ENCODE results near the gene PGA4. TPM values are rescaled to one million over a fixed set of nuclear protein-coding genes. Genes with fewer than 3 reads are reported as not detected.
"Not testable (repeated sequence)": the region's sequence is repeated elsewhere in the genome, so short reads cannot be mapped to it uniquely, and the experiment has no call there.

Gene PGA4
- total RNA-seq, 1 experiment from 2014 or later: not detected

DNA sequence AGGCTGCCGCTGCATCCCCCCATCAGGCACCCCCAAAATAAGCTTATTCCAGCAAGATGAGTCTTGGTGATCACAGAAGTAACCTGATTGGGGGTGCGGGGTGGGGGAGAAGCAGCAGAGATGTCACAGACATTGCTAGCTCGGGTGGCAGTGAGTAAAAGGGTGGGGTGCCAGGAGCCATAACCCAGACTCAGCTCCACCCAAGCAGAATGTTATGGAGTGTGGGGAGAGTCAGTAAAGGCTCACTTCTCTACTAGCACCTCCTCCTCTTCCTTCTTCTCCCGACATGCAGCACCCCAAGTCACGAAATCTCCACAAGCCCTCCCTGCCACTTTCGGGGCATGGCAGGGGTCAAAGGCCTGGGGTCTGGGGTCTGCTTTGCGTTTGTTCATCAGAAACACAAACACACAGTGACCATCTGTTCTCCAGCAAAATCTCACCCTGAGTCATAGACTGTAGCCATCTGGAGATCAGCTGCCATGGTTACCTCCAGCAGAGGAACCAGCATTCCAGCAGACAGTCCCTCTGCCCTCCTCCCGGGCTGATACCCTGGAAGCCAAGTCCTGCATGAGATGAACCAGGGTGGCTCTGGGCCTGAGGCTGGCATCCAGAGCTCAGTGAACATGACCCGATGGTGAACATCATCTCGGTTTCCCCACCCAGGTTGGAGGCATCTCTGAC, 4.5 kb downstream of the PGA4 start:
- H3K4me3 ChIP-seq (ENCODE audit: low read depth, low read length, poor library complexity, severe bottlenecking); H3K9me3 ChIP-seq (ENCODE audit: low read depth, low read length, poor library complexity, severe bottlenecking); H3K27ac ChIP-seq (ENCODE audit: low read depth, low read length, poor library complexity, severe bottlenecking); H3K4me1 ChIP-seq (ENCODE audit: insufficient read depth, low read length, poor library complexity, severe bottlenecking); CTCF ChIA-PET; H3K27me3 ChIP-seq (replicated peaks; ENCODE audit: insufficient read depth, low read depth, low read length, poor library complexity); intact Hi-C loops (cut with micrococcal nuclease; ENCODE audit: unreplicated experiment); DNase-seq (ENCODE audit: low spot score); BruUV-seq (replicated peaks); H3K36me3 ChIP-seq (ENCODE audit: insufficient read depth, low read length, poor library complexity, severe bottlenecking); POLR2A ChIA-PET (ENCODE audit: low non-redundant PET): not testable (repeated sequence)

DNA sequence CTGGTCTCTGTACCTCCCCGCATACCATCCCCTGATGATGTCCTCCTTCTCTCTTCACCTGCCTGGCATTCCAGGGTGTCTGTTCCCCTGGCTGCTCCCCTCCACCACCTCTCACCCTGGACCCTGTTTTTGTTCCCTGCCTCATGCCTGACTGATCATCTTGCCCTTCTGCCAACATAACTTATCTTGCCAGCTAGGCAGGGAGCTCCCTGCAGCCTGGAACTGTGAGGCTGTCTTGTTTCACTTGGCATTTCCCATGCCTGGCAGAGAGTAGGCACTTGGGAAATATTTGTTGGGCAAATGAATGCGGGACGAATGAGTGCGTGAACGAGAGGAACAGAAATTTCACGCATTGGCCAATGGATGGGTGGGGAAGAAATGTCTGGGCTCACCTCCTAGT, 7.3 kb downstream of the PGA4 start:
- CTCF ChIA-PET; H3K4me3 ChIP-seq (ENCODE audit: low read depth, low read length, poor library complexity, severe bottlenecking); H3K9me3 ChIP-seq (ENCODE audit: low read depth, low read length, poor library complexity, severe bottlenecking); intact Hi-C loops (cut with micrococcal nuclease; ENCODE audit: unreplicated experiment); H3K4me1 ChIP-seq (ENCODE audit: insufficient read depth, low read length, poor library complexity, severe bottlenecking); H3K36me3 ChIP-seq (ENCODE audit: insufficient read depth, low read length, poor library complexity, severe bottlenecking); H3K27ac ChIP-seq (ENCODE audit: low read depth, low read length, poor library complexity, severe bottlenecking); DNase-seq (ENCODE audit: low spot score); BruUV-seq (replicated peaks); H3K27me3 ChIP-seq (replicated peaks; ENCODE audit: insufficient read depth, low read depth, low read length, poor library complexity); POLR2A ChIA-PET (ENCODE audit: low non-redundant PET): not testable (repeated sequence)

DNA sequence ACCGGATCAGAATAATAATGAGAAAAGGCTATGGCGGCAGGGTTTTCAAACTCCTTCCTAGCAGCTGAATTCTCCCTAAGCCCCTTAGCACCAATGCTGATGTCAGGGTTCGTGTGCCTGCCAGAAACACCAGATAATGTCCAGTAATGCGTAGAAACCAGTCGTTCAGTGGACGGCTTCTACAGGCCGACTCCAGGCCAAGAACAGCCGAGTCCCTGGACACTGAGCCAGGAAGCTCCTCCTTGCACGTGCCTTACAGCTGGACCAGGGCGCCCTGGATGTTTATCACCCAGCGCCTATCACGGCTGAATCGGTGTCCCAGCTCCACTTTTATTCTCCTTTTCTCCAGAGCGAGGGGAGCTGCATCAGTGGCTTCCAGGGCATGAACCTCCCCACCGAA, 8.9 kb downstream of the PGA4 start:
- H3K9me3 ChIP-seq (ENCODE audit: low read depth, low read length, poor library complexity, severe bottlenecking); H3K4me3 ChIP-seq (ENCODE audit: low read depth, low read length, poor library complexity, severe bottlenecking); POLR2A ChIA-PET (ENCODE audit: low non-redundant PET); DNase-seq (ENCODE audit: low spot score); BruUV-seq (replicated peaks); H3K27me3 ChIP-seq (replicated peaks; ENCODE audit: insufficient read depth, low read depth, low read length, poor library complexity); H3K36me3 ChIP-seq (ENCODE audit: insufficient read depth, low read length, poor library complexity, severe bottlenecking); CTCF ChIA-PET; H3K27ac ChIP-seq (ENCODE audit: low read depth, low read length, poor library complexity, severe bottlenecking); intact Hi-C loops (cut with micrococcal nuclease; ENCODE audit: unreplicated experiment); H3K4me1 ChIP-seq (ENCODE audit: insufficient read depth, low read length, poor library complexity, severe bottlenecking): not testable (repeated sequence)

- H3K4me3 ChIP-seq (ENCODE audit: low read depth, low read length, poor library complexity, severe bottlenecking); BruUV-seq (replicated peaks); POLR2A ChIA-PET (ENCODE audit: low non-redundant PET); H3K27me3 ChIP-seq (replicated peaks; ENCODE audit: insufficient read depth, low read depth, low read length, poor library complexity); H3K27ac ChIP-seq (ENCODE audit: low read depth, low read length, poor library complexity, severe bottlenecking); DNase-seq (ENCODE audit: low spot score); H3K36me3 ChIP-seq (ENCODE audit: insufficient read depth, low read length, poor library complexity, severe bottlenecking); intact Hi-C loops (cut with micrococcal nuclease; ENCODE audit: unreplicated experiment); H3K4me1 ChIP-seq (ENCODE audit: insufficient read depth, low read length, poor library complexity, severe bottlenecking); CTCF ChIA-PET; H3K9me3 ChIP-seq (ENCODE audit: low read depth, low read length, poor library complexity, severe bottlenecking): not testable (repeated sequence)
Measured at GRCh38 chr11:61231585-61231984, 9.4 kb downstream of the PGA4 start.

GRCh38 chr11:61232548-61233145, 10.5 kb downstream of the PGA4 start:
- BruUV-seq (replicated peaks); H3K4me3 ChIP-seq (ENCODE audit: low read depth, low read length, poor library complexity, severe bottlenecking); CTCF ChIA-PET; H3K27me3 ChIP-seq (replicated peaks; ENCODE audit: insufficient read depth, low read depth, low read length, poor library complexity); H3K36me3 ChIP-seq (ENCODE audit: insufficient read depth, low read length, poor library complexity, severe bottlenecking); DNase-seq (ENCODE audit: low spot score); H3K9me3 ChIP-seq (ENCODE audit: low read depth, low read length, poor library complexity, severe bottlenecking); H3K4me1 ChIP-seq (ENCODE audit: insufficient read depth, low read length, poor library complexity, severe bottlenecking); intact Hi-C loops (cut with micrococcal nuclease; ENCODE audit: unreplicated experiment); H3K27ac ChIP-seq (ENCODE audit: low read depth, low read length, poor library complexity, severe bottlenecking); POLR2A ChIA-PET (ENCODE audit: low non-redundant PET): not testable (repeated sequence)

GRCh38 chr11:61237130-61237529, 15.0 kb downstream of the PGA4 start:
- H3K4me1 ChIP-seq (ENCODE audit: insufficient read depth, low read length, poor library complexity, severe bottlenecking); H3K27ac ChIP-seq (ENCODE audit: low read depth, low read length, poor library complexity, severe bottlenecking); H3K9me3 ChIP-seq (ENCODE audit: low read depth, low read length, poor library complexity, severe bottlenecking); POLR2A ChIA-PET (ENCODE audit: low non-redundant PET); DNase-seq (ENCODE audit: low spot score); H3K4me3 ChIP-seq (ENCODE audit: low read depth, low read length, poor library complexity, severe bottlenecking); CTCF ChIA-PET; H3K36me3 ChIP-seq (ENCODE audit: insufficient read depth, low read length, poor library complexity, severe bottlenecking); H3K27me3 ChIP-seq (replicated peaks; ENCODE audit: insufficient read depth, low read depth, low read length, poor library complexity); intact Hi-C loops (cut with micrococcal nuclease; ENCODE audit: unreplicated experiment); BruUV-seq (replicated peaks): not testable (repeated sequence)

DNA sequence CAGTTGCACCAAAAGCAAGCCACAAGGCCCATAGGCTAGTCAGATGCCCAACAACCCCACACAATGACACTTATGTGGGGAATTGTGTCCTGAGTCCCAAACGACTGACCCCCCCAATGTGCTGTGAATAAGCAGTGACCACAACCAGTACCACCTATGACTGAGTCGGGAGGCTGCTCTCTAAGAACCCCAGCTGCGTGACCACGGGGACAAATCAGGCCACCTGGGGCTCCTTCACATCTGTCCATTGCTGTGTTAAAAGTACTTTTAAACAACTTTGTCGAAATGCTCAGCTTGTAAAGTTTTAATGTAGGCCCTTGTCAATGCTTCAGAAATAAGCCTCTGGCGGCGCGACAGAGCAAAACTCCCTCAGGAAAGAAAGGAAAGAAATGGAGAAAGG, 18.1 kb downstream of the PGA4 start:
- H3K9me3 ChIP-seq (ENCODE audit: low read depth, low read length, poor library complexity, severe bottlenecking); H3K36me3 ChIP-seq (ENCODE audit: insufficient read depth, low read length, poor library complexity, severe bottlenecking); BruUV-seq (replicated peaks); intact Hi-C loops (cut with micrococcal nuclease; ENCODE audit: unreplicated experiment); H3K4me1 ChIP-seq (ENCODE audit: insufficient read depth, low read length, poor library complexity, severe bottlenecking); H3K27me3 ChIP-seq (replicated peaks; ENCODE audit: insufficient read depth, low read depth, low read length, poor library complexity); CTCF ChIA-PET; H3K4me3 ChIP-seq (ENCODE audit: low read depth, low read length, poor library complexity, severe bottlenecking); DNase-seq (ENCODE audit: low spot score); POLR2A ChIA-PET (ENCODE audit: low non-redundant PET); H3K27ac ChIP-seq (ENCODE audit: low read depth, low read length, poor library complexity, severe bottlenecking): not testable (repeated sequence)

GRCh38 chr11:61240875-61241274, 18.7 kb downstream of the PGA4 start, which contains the start of gene PGA5:
TSS of gene PGA5 (plus strand) at chr11:61241175. CDS start at chr11:61241227, 52 bp downstream.
- intact Hi-C loops (cut with micrococcal nuclease; ENCODE audit: unreplicated experiment); H3K27ac ChIP-seq (ENCODE audit: low read depth, low read length, poor library complexity, severe bottlenecking); POLR2A ChIA-PET (ENCODE audit: low non-redundant PET); H3K27me3 ChIP-seq (replicated peaks; ENCODE audit: insufficient read depth, low read depth, low read length, poor library complexity); H3K4me3 ChIP-seq (ENCODE audit: low read depth, low read length, poor library complexity, severe bottlenecking); H3K4me1 ChIP-seq (ENCODE audit: insufficient read depth, low read length, poor library complexity, severe bottlenecking); H3K9me3 ChIP-seq (ENCODE audit: low read depth, low read length, poor library complexity, severe bottlenecking); BruUV-seq (replicated peaks); CTCF ChIA-PET; H3K36me3 ChIP-seq (ENCODE audit: insufficient read depth, low read length, poor library complexity, severe bottlenecking); DNase-seq (ENCODE audit: low spot score): not testable (repeated sequence)

Measured in A673 (cell line).